Endodermal cell (in vitro differentiated cells): ENCODE measurements around the gene TUT7. TPM values are rescaled to one million over a fixed set of nuclear protein-coding genes. Genes with fewer than 3 reads are reported as not detected.

ENCODE experiments used
- DNase-seq: peaks from one replicate; pipeline ENCODE4 v3.0.0-alpha.2; 2017
- H3K27ac ChIP-seq: 2 replicates; pipeline ENCODE4 v1.5.1; 2013; ENCODE audit warnings: mild to moderate bottlenecking, low read depth, low read length, moderate library complexity
- H3K27me3 ChIP-seq: 2 replicates; pipeline ENCODE4 v1.6.1; 2013; ENCODE audit warnings: mild to moderate bottlenecking, low read length, moderate library complexity; ENCODE audit not compliant: insufficient read depth, control insufficient read depth, poor library complexity, severe bottlenecking
- H3K36me3 ChIP-seq: 2 replicates; pipeline ENCODE4 v1.7.0; 2013; ENCODE audit warnings: mild to moderate bottlenecking, low read length, moderate library complexity; ENCODE audit not compliant: control insufficient read depth, insufficient read depth
- H3K4me1 ChIP-seq: one replicate; pipeline ENCODE4 v1.7.0; 2013; ENCODE audit warnings: low read length; ENCODE audit not compliant: control insufficient read depth, insufficient read depth
- H3K4me3 ChIP-seq: 2 replicates; pipeline ENCODE4 v1.5.1; 2013; ENCODE audit warnings: mild to moderate bottlenecking, low read length, moderate library complexity
- H3K9ac ChIP-seq: 2 replicates; pipeline ENCODE4 v1.6.1; 2013; ENCODE audit warnings: mild to moderate bottlenecking, low read length, moderate library complexity; ENCODE audit not compliant: poor library complexity, severe bottlenecking; ENCODE audit errors: extremely low read depth
- H3K9me3 ChIP-seq: 2 replicates; pipeline ENCODE4 v1.6.1; 2013; ENCODE audit warnings: mild to moderate bottlenecking, low read length, moderate library complexity; ENCODE audit not compliant: control insufficient read depth
- H3K27ac Mint-ChIP-seq: 2 replicates; pipeline ENCODE4 v1.8.0; 2020; ENCODE audit warnings: mixed read lengths
- H3K27me3 Mint-ChIP-seq: 2 replicates; pipeline ENCODE4 v1.8.0; 2021; ENCODE audit warnings: mild to moderate bottlenecking, mixed read lengths; ENCODE audit not compliant: insufficient read depth
- H3K36me3 Mint-ChIP-seq: 2 replicates; pipeline ENCODE4 v1.8.0; 2020; ENCODE audit warnings: low read depth, mixed read lengths
- H3K4me1 Mint-ChIP-seq: 2 replicates; pipeline ENCODE4 v1.8.0; 2020; ENCODE audit warnings: mixed read lengths
- H3K4me3 Mint-ChIP-seq: 2 replicates; pipeline ENCODE4 v1.8.0; 2020; ENCODE audit warnings: mild to moderate bottlenecking, moderate library complexity, mixed read lengths
- H3K9me3 Mint-ChIP-seq: 2 replicates; pipeline ENCODE4 v1.8.0; 2020; ENCODE audit warnings: mild to moderate bottlenecking, mixed read lengths
- CTCF ChIP-seq: fragments of 200-600 bp; sonication (generic); conservative IDR thresholded peaks from 2 replicates; pipeline ENCODE4 v1.5.0; 2021; ENCODE audit warnings: antibody characterized with exemption, mild to moderate bottlenecking
- WGBS, 2 experiments: methylation state at CpG; one replicate each; pipeline versions ENCODE4 v1.1.5 to v1.1.7; 2013; ENCODE audit warnings: missing lambda C conversion rate in 2 of 2, mixed read lengths in 1 of 2; ENCODE audit not compliant: insufficient coverage in 1 of 2, insufficient read length in 1 of 2; 5-methylcytosine and 5-hydroxymethylcytosine counted together
- total RNA-seq, 2 donors: library from RNA; stranded (reverse); fragmentation: NEBNext Ultra II Directional in 1 of 2; extraction: Animal tissue kit (Norgen Biotek cat#: 25700) in 1 of 2; gene quantifications; 2 replicates in 1 of 2; 3 replicates in 1 of 2; pipeline ENCODE4 v1.2.1, GENCODE V29; 2021

The TUT7 gene
- total RNA-seq, 2 donors from 2014 or later: 25.8 to 38.3 TPM

GRCh38 chr9:86252870-86253269, 101.3 kb downstream of the TUT7 start:
- H3K4me1 ChIP-seq: no peaks in the 10 kb centered on the region
- no peaks in the 10 kb centered on the region for H3K4me1 Mint-ChIP-seq
- H3K27me3 Mint-ChIP-seq: no peaks in the 10 kb centered on the region
- WGBS, 2 experiments: 100% methylated on average over 1 of the region's 1 CpG; no CpG with 5 or more reads in 1 of the 2 experiments
- H3K36me3 ChIP-seq: no peaks in the 10 kb centered on the region
- peaks cover 27% of the 10 kb centered on the region for H3K9me3 ChIP-seq
- no peak overlapping the region for H3K4me3 ChIP-seq
- H3K27ac Mint-ChIP-seq: no peak overlapping the region
- H3K27ac ChIP-seq: no peak overlapping the region
- H3K9me3 Mint-ChIP-seq: peaks cover 24% of the 10 kb centered on the region
- no peak for TF ChIP-seq CTCF
- no peak overlapping the region for H3K9ac ChIP-seq
- no peak overlapping the region for H3K4me3 Mint-ChIP-seq
- peaks cover 2% of the 10 kb centered on the region for H3K36me3 Mint-ChIP-seq
- DNase-seq: no peak
- no peaks in the 10 kb centered on the region for H3K27me3 ChIP-seq

- H3K9ac ChIP-seq: no peak overlapping the region
- Mint-ChIP-seq H3K27ac (no peak overlapping the region), H3K36me3 (peaks cover 2% of the 10 kb centered on the region), H3K4me3 (no peak overlapping the region), H3K9me3 (peaks cover 24% of the 10 kb centered on the region), H3K4me1 (no peaks in the 10 kb centered on the region), H3K27me3 (no peaks in the 10 kb centered on the region)
- H3K9me3 ChIP-seq: peaks cover 27% of the 10 kb centered on the region
- no peak overlapping the region for H3K4me3 ChIP-seq
- DNase-seq: no peak
- no peaks in the 10 kb centered on the region for H3K36me3 ChIP-seq
- no peaks in the 10 kb centered on the region for H3K27me3 ChIP-seq
- H3K27ac ChIP-seq: no peak overlapping the region
- no peaks in the 10 kb centered on the region for H3K4me1 ChIP-seq
- no peak for TF ChIP-seq CTCF
These were observed 104.1 kb downstream of the TUT7 start for GRCh38 chr9:86250123-86250522.

GRCh38 chr9:86248746-86249145, 105.5 kb downstream of the TUT7 start:
- TF ChIP-seq CTCF: no peak
- Histone ChIP-seq H3K9me3 (peaks cover 23% of the 10 kb centered on the region), H3K4me3 (no peak overlapping the region), H3K36me3 (no peaks in the 10 kb centered on the region), H3K27me3 (no peaks in the 10 kb centered on the region), H3K4me1 (no peaks in the 10 kb centered on the region), H3K27ac (no peak overlapping the region), H3K9ac (no peak overlapping the region)
- Mint-ChIP-seq H3K4me1 (no peaks in the 10 kb centered on the region), H3K9me3 (peaks cover 20% of the 10 kb centered on the region), H3K27ac (no peak overlapping the region), H3K36me3 (no peaks in the 10 kb centered on the region), H3K27me3 (no peaks in the 10 kb centered on the region), H3K4me3 (no peak overlapping the region)
- no peak for DNase-seq
- WGBS, 2 experiments: 87% methylated on average over 4 of the region's 4 CpGs; no CpG with 5 or more reads in 1 of the 2 experiments
